NCI-H2081 (cell line): ENCODE measurements around the gene ABCA7.

Experiments used
- DNase-seq, 2 experiments: peaks; one replicate each; lab custom pipeline; 2025; lab: John Stamatoyannopoulos, UW

ABCA7 gene, protein sequence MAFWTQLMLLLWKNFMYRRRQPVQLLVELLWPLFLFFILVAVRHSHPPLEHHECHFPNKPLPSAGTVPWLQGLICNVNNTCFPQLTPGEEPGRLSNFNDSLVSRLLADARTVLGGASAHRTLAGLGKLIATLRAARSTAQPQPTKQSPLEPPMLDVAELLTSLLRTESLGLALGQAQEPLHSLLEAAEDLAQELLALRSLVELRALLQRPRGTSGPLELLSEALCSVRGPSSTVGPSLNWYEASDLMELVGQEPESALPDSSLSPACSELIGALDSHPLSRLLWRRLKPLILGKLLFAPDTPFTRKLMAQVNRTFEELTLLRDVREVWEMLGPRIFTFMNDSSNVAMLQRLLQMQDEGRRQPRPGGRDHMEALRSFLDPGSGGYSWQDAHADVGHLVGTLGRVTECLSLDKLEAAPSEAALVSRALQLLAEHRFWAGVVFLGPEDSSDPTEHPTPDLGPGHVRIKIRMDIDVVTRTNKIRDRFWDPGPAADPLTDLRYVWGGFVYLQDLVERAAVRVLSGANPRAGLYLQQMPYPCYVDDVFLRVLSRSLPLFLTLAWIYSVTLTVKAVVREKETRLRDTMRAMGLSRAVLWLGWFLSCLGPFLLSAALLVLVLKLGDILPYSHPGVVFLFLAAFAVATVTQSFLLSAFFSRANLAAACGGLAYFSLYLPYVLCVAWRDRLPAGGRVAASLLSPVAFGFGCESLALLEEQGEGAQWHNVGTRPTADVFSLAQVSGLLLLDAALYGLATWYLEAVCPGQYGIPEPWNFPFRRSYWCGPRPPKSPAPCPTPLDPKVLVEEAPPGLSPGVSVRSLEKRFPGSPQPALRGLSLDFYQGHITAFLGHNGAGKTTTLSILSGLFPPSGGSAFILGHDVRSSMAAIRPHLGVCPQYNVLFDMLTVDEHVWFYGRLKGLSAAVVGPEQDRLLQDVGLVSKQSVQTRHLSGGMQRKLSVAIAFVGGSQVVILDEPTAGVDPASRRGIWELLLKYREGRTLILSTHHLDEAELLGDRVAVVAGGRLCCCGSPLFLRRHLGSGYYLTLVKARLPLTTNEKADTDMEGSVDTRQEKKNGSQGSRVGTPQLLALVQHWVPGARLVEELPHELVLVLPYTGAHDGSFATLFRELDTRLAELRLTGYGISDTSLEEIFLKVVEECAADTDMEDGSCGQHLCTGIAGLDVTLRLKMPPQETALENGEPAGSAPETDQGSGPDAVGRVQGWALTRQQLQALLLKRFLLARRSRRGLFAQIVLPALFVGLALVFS (N-terminal part only)

DNA sequence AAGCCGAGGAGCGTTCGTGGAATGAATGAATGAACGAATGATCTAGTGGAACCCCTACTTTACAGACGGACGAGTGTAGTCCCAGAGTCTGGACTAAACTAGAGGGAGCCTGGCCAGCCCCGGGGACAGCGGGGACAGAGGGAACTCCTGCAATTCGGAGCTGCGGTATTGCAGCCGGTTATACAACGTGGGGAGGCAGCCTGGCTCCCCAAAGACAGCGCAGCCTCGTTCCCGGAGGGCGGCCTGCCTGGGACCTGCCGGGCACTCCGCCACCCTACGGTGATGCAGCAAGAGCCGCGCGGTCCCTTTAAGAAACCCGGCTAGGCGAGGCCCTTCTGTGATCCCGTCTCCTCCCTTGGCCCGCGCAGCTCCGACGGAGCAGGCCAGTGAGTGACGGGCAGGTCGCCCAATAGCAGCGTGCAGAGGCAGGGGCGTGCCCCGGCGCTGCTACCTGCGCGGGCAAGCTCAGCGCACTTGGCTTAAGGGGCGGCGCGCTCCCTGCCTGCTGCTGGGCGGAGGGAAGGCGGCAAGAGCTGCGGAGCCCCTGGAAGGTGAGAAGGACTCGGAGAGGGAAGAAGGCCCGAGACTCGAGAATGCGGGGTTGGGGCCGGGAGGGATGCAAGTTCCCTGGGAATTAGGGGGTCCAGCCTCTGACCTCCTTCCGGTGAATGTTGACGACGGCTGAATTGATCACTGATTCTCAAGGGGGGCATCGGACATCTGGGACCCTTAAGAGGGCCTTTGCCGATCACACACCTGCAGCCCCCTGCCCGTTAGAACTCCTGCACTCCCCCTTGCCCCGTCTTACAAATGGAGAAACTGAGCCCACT is at the start of gene ABCA7:
Gene ABCA7 (plus strand): TSS at position 462 of the 830 bp plus-strand sequence. CDS start 1,255 bp downstream, outside the sequence.
- DNase-seq: peak; percentile 97 to 98

DNA sequence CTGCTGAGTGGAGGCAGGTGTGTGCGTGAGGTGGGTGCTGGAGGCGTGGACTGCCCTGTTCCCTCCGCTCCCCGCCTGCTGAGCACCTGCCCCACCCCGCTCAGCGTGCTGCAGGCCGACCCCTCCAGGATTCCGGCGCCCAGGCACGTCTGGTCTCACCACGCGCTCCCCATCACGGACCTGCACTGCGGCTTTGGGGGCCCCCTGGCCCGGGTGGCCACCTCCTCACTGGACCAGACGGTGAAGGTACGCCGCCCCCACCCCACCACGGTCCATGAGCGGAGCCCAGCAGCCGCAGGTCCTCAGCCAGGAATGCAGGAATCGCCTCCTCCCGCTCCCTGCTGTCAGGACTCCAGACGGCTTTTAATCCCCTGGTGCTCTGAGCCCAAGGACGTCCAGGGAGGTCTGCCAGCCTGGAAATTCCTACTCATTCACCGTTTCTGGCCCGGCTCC is 49.8 kb upstream of the ABCA7 start:
- DNase-seq: no peak

DNA sequence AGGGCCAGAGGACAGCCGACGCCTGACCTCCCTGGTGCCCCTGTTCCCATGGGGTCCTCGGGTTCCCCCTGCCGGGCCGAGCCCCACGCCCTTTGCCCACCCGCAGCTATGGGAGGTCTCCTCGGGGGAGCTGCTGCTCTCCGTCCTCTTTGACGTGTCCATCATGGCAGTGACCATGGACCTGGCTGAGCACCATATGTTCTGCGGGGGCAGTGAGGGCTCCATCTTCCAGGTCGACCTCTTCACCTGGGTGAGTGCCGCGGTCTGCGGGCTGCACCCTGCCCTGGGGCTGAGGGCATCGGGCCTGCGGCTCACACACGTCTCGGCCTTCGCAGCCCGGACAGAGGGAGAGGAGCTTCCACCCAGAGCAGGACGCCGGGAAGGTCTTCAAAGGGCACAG is 49.2 kb upstream of the ABCA7 start:
- no peak for DNase-seq

DNA sequence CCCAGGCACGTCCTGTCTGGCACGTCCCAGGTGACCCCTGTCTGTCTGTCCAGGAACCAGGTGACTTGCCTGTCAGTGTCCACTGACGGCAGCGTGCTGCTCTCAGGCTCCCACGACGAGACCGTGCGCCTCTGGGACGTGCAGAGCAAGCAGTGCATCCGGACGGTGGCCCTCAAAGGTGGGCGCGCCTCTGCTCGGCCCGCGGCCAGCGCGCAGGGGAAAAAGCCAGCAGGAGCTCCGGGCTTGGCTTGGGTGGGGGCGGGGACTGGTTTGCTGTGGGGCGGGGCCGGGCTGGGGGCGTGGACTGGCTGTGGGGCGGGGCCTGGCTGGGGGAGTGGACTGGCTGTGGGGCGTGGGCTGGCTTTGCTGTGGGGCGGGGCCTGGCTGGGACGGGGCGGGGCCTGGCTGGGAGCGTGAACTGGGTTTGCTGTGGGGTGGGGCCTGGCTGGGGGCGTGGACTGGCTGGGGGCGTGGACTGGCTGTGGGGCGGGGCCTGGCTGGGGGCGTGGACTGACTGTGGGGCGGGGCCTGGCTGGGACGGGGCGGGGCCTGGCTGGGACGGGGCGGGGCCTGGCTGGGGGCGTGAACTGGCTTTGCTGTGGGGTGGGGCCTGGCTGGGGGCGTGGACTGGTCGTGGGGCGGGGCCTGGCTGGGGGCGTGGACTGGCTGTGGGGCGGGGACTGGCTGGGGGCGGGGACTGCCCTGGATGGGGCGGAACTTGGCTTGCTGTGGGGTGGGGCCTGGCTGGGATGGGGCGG is 48.6 kb upstream of the ABCA7 start:
- DNase-seq: no peak

DNA sequence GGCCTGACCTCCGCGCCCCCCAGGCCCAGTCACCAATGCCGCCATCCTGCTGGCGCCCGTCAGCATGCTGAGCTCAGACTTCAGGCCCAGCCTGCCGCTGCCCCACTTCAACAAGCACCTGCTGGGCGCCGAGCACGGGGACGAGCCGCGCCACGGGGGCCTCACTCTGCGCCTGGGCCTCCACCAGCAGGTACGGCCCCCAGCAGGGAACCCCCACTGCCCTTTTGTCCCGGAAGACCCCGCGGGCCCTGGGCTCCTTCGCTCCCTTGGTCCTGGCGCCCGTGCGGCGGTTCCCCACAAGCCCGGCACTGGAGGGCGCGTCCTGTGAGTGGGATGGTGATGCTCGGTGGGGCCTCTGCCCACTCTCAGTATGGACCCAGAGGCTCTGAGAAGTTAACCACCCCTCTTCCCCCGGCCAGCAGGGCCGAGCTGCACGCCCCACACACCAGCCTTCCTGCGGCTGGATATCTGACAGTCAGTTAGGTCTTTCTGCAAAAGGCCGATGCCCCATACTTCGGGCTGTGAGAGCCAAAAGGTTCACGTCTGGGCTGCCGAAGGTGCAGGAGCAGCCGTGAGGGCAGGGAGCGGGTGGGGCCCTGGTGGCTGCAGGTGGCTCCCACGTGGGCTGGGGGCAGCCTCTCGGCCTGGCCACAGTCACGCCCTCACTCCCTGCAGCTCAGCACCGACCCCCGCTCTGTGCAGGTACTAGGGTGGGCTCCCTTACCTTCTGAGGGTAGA is 47.8 kb upstream of the ABCA7 start:
- DNase-seq: no peak

DNA sequence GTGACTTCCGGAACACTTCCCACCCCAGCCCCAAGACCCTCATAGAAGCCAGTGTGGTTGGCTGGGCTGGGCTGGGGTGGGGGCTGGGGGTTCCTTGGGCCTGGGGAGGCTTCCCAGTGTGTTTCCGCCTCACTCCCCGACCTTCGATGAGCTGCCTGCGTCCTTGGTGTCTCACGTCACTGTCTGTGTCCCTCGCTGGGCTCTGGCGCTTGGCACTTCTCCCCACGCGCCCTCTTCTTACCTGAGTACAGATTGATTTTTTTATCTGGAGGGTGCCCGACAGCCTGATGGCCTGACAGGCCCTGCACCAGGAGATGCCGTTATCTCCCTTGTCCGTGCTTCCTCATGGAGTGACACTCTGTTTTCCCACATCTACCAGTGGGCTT is 47.2 kb upstream of the ABCA7 start:
- no peak for DNase-seq

DNA sequence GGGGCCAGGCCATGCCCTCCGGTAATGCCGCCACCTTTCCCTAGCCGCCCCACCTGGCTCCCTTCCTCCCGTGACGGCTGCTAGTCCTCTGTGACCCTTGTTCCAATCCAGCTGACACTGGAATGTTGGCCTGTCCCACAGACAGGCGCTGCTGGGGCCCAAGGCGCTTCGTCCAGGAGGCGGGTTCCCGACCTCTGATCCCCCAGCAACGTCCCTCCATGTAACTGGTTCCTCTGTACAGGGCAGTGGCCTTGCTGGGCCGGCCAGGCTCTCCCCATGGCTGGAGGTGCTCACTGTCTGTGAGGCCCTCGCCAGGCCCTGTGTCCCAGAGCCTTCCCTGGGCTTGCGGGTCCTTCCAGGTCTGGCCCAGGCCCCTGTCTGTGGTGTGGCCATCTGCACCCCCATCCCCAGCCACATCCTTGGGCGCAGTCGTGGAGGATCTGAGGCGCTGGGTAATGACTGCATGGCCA is 46.5 kb upstream of the ABCA7 start:
- DNase-seq: no peak

DNA sequence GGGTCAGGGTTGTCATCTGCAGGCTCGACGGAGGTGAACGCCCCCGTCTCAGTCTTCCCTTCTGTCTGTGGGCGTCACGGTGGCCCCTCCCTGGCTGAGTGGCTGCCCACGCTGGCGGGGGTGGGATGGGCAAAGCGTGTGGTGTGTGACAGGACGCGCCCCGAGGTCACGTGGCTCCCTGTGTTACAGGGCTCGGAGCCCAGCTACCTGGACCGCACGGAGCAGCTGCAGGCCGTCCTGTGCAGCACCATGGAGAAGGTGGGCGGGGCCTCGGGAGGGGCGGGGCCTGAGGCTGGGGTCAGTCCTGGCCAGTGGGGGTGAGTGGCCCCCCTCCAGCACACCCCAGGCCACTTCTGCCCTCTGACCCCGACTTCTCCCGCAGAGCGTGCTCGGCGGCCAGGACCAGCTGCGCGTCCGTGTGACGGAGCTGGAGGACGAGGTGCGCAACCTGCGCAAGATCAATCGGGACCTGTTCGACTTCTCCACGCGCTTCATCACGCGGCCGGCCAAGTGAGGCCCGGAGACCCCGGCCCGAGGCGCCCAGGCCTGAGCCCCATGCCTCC is 46.0 kb upstream of the ABCA7 start:
- DNase-seq: no peak

DNA sequence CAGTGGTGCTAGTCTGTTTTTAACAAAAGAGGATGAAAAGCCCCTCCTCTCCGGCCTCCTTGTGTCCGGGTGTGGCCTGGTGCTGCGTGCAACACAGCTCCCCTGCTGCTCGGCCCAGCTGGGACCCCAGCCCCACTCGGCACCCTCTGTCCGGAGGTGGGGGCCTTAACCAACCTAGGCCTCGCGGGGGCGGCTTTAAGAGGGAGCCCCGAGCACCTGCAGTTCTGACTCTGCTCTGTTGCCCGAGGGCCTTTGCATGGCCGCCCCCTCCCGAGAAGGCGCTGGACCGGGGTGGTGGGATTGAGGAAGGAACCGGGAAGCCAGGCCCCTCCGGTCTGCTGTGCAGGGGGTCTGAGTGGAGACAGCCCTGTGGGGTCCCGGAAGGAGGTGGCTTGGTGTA is 45.4 kb upstream of the ABCA7 start:
- DNase-seq: no peak

DNA sequence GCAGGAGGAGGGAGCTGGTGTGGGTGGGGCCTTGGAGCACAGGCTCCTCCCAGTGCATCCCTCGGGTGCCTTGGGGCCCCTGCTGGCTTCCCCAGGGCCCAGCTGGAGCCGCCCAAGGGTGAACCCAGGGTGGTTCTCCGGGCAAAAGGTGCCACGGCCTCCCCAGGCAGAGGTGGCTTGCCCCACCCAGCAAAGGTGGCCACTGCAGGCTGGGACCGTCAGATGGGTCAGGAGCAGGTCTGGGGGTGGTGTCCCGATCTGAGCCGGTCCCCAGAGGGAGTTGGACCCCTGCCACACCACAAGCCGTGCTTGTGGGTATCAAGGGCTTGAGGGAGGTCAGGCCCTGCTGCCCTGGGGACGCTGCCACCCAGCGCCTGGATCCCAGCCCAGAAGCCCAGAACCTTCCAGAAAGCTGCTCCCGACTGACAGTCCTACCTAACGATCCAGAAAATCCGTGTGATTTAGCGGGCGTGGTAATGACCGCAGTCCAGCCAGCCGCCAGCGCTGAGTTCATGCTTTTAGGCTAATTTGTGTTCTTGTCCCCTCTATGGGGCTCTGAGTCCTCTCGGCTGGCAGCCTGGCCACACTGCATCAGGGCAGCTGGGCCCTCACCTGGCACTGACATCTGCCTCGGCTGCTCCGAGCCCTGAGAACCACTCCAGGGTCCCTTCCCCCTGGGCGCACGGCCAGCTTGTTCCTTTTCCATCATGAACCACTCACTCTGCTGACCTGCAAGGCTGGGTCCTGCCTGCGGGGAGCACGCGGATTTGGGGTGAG is 44.7 kb upstream of the ABCA7 start:
- peak in 1 of 2 experiments; percentile 15 for DNase-seq

DNA sequence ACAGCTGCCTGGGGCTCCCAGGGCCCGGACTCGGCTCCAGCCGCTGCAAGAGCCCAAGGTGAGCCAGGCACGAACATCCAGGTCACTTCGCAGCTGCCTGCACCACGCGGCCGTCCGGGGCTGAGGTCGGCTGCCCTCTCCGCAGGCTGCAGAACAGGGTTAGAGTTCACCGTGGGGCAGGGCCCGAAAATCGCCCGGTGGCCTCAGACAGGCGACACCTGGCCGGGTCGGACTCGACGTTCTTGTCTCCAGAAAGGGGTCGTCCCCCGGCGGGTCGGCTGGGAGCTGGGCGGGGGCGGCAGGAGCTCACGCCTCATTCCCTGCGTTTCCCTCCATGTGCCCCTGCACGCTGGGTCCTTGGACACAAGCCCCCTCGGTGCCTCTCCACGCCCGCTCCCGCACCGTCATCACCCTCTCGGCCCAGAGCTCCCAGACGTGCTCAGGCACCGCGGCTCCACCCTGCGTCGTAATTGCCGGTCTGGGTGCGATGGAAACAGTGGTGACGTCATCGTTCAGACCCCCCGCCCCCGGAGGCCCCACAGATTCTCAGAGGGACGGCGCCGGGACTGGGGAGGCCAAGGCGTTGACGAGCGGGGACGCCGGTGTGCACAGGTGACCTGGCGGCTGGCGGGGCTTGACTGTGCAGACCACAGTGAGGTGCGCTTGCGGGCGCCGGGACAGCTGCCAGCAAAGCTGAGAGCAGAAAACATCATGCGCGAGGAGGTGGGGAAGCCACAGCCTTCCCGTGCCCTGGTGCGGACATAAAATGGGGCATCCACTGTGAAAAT is 43.7 kb upstream of the ABCA7 start:
- DNase-seq: peak; percentile 22 to 58

DNA sequence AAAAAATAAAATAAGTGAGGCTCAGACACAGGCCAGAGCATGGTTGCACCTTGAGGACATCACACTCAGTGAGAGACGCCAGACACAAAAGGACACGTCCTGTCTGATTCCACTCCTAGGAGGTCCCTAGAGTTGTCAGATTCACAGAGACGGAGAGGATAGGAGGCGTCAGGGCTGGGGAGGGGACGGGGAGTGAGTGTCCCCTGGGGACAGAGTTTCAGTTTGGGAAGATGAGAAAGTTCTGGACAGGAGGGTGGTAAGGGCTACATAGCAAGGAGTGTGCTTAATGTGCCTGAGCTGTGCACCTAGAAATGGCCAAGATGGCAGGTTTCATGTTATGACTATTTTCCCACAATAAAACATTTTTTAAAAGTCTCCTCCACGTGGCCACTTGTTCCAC is 41.8 kb upstream of the ABCA7 start:
- no peak for DNase-seq

DNA sequence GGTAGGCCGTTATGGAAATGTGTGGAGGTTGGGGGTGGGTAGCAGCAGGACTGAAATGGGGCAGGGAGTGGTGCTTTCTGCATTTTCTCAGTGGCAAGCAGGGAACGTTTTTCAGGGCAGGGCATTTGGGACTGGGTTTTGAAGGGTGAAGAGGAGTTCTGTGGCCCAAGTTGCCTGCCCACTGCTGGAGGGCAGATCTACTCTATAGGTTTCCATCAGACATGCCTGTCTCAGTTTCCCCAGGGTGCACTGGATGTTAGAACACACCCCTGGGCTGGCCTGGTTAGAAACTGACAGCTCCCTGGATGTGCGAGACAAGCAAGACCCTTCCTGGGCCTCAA is 40.6 kb upstream of the ABCA7 start:
- no peak for DNase-seq

DNA sequence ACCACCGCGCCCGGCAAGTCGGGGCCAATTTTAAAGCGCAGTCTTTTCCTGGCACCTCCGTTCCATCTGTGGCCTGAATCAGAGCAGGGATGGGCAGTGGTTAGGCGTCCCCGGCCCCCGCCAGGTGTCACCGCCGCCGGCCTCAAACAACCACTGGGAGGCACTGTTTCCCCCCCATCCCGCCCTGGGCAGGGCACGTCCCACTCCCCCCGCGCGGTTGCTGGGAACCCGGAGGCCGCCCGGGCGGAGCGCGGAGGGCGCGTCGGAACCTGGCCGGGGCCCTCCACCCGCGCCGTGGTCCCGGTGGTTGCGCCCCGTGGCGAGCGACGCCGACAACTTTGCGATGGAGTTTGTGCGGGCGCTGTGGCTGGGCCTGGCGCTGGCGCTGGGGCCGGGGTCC is 39.8 kb upstream of the ABCA7 start, which contains the start of gene GRIN3B:
Gene GRIN3B (plus strand): TSS at position 325 of the 400 bp plus-strand sequence. CDS start 19 bp downstream, at position 344.
- no peak for DNase-seq

DNA sequence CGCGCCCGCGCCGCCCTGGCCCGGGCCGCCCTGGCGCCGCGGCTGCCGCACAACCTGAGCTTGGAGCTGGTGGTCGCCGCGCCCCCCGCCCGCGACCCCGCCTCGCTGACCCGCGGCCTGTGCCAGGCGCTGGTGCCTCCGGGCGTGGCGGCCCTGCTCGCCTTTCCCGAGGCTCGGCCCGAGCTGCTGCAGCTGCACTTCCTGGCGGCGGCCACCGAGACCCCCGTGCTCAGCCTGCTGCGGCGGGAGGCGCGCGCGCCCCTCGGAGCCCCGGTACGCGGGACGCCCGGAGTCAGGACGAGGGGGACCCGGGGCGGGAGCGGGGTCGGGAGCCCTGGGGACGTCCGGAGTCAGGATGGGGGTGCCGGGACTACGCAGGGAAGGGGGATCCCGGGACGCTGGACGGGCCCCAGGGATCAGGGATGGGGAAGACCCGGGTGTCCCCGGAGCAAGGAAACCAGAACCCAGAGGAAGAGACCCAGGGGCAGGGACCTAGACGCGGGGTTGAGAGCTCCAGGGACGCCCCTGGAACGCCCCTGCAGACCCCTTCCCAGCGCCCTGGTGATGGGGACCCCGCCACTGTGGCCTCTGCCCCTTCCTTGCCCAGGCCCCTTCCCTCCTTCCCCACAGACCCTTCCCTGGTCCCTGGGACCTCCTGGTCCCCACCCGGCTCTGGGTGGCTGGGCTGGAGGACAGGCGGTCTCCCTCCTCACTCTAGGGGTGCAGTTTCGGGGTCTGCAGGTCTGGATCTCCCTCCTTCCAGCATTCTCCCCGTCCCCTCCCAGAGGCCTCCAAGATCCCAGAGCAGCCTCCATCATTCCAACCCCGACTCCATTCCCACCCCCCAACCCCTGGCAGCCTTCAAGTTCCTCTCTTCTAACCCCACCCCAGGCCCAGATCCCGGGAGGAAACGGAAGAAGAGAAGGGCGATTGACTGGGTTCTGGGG is 39.0 kb upstream of the ABCA7 start:
- no peak for DNase-seq

DNA sequence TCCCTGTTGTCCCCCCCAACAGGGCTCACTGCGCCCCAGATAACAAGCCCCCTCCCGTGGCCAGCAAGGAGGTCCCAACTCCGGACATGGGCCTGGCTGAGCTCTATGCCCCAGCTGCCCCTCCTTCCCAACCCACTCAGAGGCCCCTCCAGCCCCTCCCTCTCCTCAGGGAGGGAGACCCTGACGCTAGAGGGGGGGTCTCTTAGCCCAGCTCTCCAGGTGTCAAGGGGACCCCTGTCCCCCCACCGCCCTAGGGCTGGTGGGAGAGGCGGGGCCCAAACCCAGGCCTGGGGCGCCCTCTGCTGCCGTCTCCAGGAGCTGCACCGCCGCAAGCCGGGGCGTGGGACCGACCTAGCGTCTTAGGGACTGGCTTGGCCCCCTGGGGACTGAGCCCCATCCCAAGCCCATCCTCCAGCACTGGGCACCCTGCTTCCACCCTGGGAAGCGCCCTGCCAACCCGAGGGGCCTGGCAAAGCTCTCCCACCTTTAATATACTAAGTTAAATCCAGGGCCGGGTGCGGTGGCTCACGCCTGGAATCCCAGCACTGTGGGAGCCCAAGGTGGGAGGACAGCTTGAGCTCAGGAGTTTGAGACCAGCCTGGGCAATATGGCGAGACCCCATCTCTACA is 38.3 kb upstream of the ABCA7 start:
- peak in 1 of 2 experiments; percentile 40 for DNase-seq
